GM19328 (cell line): ENCODE measurements around the gene PSG2.
"Not testable (repeated sequence)": the region's sequence is repeated elsewhere in the genome, so short reads cannot be mapped to it uniquely, and the experiment has no call there.

Experiments used
- ATAC-seq: cut with Tn5 transposase; IDR thresholded peaks from one replicate; pipeline ENCODE4 v1.9.1; 2021; ENCODE audit warnings: mild to moderate bottlenecking, moderate library complexity; ENCODE audit not compliant: unreplicated experiment

PSG2 gene

GRCh38 chr19:43082601-43083000 lies at the start of gene PSG2:
PSG2 (minus strand) TSS chr19:43082701; CDS start chr19:43082569, 132 bp downstream.
- ATAC-seq, result not testable (repeated sequence)

GRCh38 chr19:43131281-43131842 lies 48.9 kb upstream of the PSG2 start:
- not testable (repeated sequence) for ATAC-seq

GRCh38 chr19:43129197-43129596 lies 46.7 kb upstream of the PSG2 start:
- not testable (repeated sequence) for ATAC-seq

- not testable (repeated sequence) for ATAC-seq
Observed at GRCh38 chr19:43127336-43127735, 44.8 kb upstream of the PSG2 start.

GRCh38 chr19:43126720-43127119 lies 44.2 kb upstream of the PSG2 start:
- no peak for ATAC-seq

- ATAC-seq, result no peak
Observed at GRCh38 chr19:43124360-43124759, 41.9 kb upstream of the PSG2 start.

- not testable (repeated sequence) for ATAC-seq
Observed at GRCh38 chr19:43120433-43121026, 38.0 kb upstream of the PSG2 start.

- ATAC-seq, result not testable (repeated sequence)
Observed at GRCh38 chr19:43119526-43119925, 37.0 kb upstream of the PSG2 start.

GRCh38 chr19:43116421-43116820 lies 33.9 kb upstream of the PSG2 start:
- ATAC-seq, result not testable (repeated sequence)

- not testable (repeated sequence) for ATAC-seq
Observed at GRCh38 chr19:43115548-43115947, 33.0 kb upstream of the PSG2 start.

- ATAC-seq, result not testable (repeated sequence)
Observed at GRCh38 chr19:43115064-43115463, 32.6 kb upstream of the PSG2 start.

- ATAC-seq, result not testable (repeated sequence)
Observed at GRCh38 chr19:43114626-43115025, 32.1 kb upstream of the PSG2 start.

GRCh38 chr19:43107401-43107800 lies 24.9 kb upstream of the PSG2 start:
- not testable (repeated sequence) for ATAC-seq

GRCh38 chr19:43105496-43105895 lies 23.0 kb upstream of the PSG2 start:
- ATAC-seq, result no peak

GRCh38 chr19:43104215-43104850 lies 21.8 kb upstream of the PSG2 start:
- ATAC-seq, result not testable (repeated sequence)

- no peak for ATAC-seq
Observed at GRCh38 chr19:43101950-43102349, 19.4 kb upstream of the PSG2 start.

- ATAC-seq, result not testable (repeated sequence)
Observed at GRCh38 chr19:43098416-43098815, 15.9 kb upstream of the PSG2 start.

GRCh38 chr19:43087702-43088340 lies 5.3 kb upstream of the PSG2 start:
- ATAC-seq, result not testable (repeated sequence)

- not testable (repeated sequence) for ATAC-seq
Observed at GRCh38 chr19:43085796-43086530, 3.5 kb upstream of the PSG2 start.

- ATAC-seq, result not testable (repeated sequence)
Observed at GRCh38 chr19:43084196-43084832, 1.8 kb upstream of the PSG2 start.
